Subcutaneous adipose tissue (tissue), 4 donors: ENCODE measurements around the gene PPIB. TPM values are rescaled to one million over a fixed set of nuclear protein-coding genes. Genes with fewer than 3 reads are reported as not detected.

Source experiments
- CTCF ChIP-seq: fragments of 450-650 bp; IDR thresholded peaks from one replicate; pipeline ENCODE4 v1.5.1; 2016; ENCODE audit warnings: low read depth, mild to moderate bottlenecking, control low read depth, antibody characterized with exemption, moderate library complexity
- total RNA-seq, 4 donors: library from RNA; depleted of rRNA; stranded (reverse); fragments of >200 nt; gene quantifications; one replicate each; pipeline ENCODE4 v1.1.0, GENCODE V29; 2016

The PPIB gene
- total RNA-seq, 4 donors from 2014 or later, result 224 to 292 (median 246) TPM

GRCh38 chr15:64156652-64157331, 6.0 kb downstream of the PPIB start:
- no peak for TF ChIP-seq CTCF

DNA sequence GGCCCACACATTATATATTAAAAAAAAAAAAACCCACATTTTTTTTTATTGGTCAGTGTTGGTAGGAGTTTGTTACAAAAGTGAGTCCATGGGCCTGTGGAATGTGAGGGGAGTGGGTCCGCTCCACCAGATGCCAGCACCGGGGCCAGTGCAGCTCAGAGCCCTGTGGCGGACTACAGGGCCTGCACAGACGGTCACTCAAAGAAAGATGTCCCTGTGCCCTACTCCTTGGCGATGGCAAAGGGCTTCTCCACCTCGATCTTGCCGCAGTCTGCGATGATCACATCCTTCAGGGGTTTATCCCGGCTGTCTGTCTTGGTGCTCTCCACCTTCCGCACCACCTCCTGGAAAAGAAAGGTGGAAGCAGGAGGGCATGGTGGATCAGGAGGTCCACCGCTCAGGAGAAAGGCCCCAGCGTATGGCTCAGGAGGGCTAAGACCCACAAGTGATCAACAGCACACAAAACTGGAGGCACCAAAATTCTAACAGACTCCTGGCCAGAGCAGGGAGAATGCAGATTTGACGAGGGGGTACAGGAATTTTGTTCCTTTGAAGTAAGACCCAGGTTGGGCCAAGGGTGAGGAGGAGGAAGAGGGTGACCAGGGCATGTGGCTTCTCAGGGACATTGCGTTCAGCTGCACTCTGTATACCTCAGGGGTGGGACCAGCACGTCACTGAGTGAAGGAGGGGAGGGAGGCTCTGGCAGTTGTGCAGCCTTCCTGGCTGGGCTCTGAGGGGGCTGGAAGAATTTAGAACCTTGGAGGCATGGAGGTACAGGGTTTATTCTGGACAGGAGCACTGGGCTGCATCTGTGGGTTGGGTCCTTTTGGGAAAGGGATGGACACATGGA, 6.8 kb downstream of the PPIB start:
- TF ChIP-seq CTCF, result no peak

GRCh38 chr15:64153480-64154367, 9.1 kb downstream of the PPIB start:
- no peak for TF ChIP-seq CTCF

GRCh38 chr15:64152507-64153387, 10.1 kb downstream of the PPIB start:
- no peak for TF ChIP-seq CTCF

GRCh38 chr15:64151727-64152506, 10.9 kb downstream of the PPIB start, which contains the start of gene SNX22:
Gene SNX22, plus strand, starts transcription at chr15:64151731. Its CDS starts 45 bp downstream, at chr15:64151776.
- no peak for TF ChIP-seq CTCF
